ENCODE results near the gene ARMC6.
"Not testable (repeated sequence)": the region's sequence is repeated elsewhere in the genome, so short reads cannot be mapped to it uniquely, and the experiment has no call there.

DNA sequence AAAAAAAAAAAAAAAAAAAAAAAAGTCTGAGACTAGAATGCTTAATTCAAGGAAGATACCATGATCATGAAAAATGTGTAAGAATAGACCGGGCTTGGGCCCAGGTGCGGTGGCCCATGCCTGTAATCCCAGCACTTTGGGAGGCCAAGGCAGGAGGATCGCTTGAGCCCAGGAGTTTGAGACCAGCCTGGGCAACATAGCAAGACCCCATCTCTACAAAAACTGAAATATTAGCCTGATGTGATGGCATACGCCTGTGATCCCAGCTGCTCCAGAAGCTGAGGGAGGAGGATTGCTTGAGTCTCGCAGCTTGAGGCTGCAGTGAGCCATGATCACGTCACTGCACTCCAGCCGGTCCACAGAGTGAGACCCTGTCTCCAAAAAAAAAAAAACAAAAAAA, 73.5 kb downstream of the ARMC6 start:
- TF ChIP-seq CTCF, POLR2A, EP300 (IDR thresholded peaks at IDR 0.05): not testable (repeated sequence)

Data from gastroesophageal sphincter (tissue), 3 donors.